GM23248 (cell line): ENCODE results near the gene PCSK5. TPM values are rescaled to one million over a fixed set of nuclear protein-coding genes. Genes with fewer than 3 reads are reported as not detected.

Experiments used
- DNase-seq: peaks from one replicate; pipeline ENCODE4 v3.0.0-alpha.2; 2015
- H2AFZ ChIP-seq: fragments of 200-600 bp; sonication (generic); 2 replicates; pipeline ENCODE4 v1.6.1; 2016; ENCODE audit warnings: antibody characterized with exemption
- H3F3A ChIP-seq: fragments of 200-600 bp; sonication (generic); 2 replicates; pipeline ENCODE4 v1.6.1; 2016; ENCODE audit warnings: mild to moderate bottlenecking, antibody characterized with exemption, mixed run types; ENCODE audit not compliant: insufficient read depth
- H3K27ac ChIP-seq: fragments of 200-600 bp; sonication (generic); 2 replicates; pipeline ENCODE4 v1.5.1; 2016; ENCODE audit warnings: mild to moderate bottlenecking
- H3K27me3 ChIP-seq: fragments of 200-600 bp; sonication (generic); replicated peaks from 2 replicates; pipeline ENCODE4 v1.6.1; 2016; ENCODE audit warnings: mild to moderate bottlenecking; ENCODE audit not compliant: insufficient read depth
- H3K36me3 ChIP-seq: fragments of 200-600 bp; sonication (generic); 2 replicates; pipeline ENCODE4 v1.6.1; 2016; ENCODE audit warnings: low read depth, mild to moderate bottlenecking
- H3K4me1 ChIP-seq: fragments of 200-600 bp; sonication (generic); 2 replicates; pipeline ENCODE4 v1.6.1; 2016; ENCODE audit warnings: mild to moderate bottlenecking; ENCODE audit not compliant: insufficient read depth
- H3K4me2 ChIP-seq: fragments of 200-600 bp; sonication (generic); one replicate; pipeline ENCODE4 v1.6.1; 2016; ENCODE audit warnings: mild to moderate bottlenecking; ENCODE audit not compliant: unreplicated experiment
- H3K4me3 ChIP-seq: fragments of 200-600 bp; sonication (generic); 2 replicates; pipeline ENCODE4 v1.5.1; 2016; ENCODE audit warnings: mild to moderate bottlenecking
- H3K79me2 ChIP-seq: fragments of 200-600 bp; sonication (generic); 2 replicates; pipeline ENCODE4 v1.6.1; 2016; ENCODE audit warnings: mild to moderate bottlenecking; ENCODE audit not compliant: insufficient read depth
- H3K9ac ChIP-seq: fragments of 200-600 bp; sonication (generic); 2 replicates; pipeline ENCODE4 v1.6.1; 2016; ENCODE audit warnings: mild to moderate bottlenecking
- H3K9me2 ChIP-seq: fragments of 200-600 bp; sonication (generic); 2 replicates; pipeline ENCODE4 v1.6.1; 2016; ENCODE audit warnings: mixed run types, mild to moderate bottlenecking, moderate library complexity; ENCODE audit not compliant: insufficient read depth
- H3K9me3 ChIP-seq: fragments of 200-600 bp; sonication (generic); one replicate; pipeline ENCODE4 v1.6.1; 2017; ENCODE audit warnings: low read depth
- H4K20me1 ChIP-seq: fragments of 200-600 bp; sonication (generic); 2 replicates; pipeline ENCODE4 v1.6.0; 2016; ENCODE audit not compliant: insufficient read depth
- EZH2 ChIP-seq: fragments of 200-600 bp; sonication (generic); IDR thresholded peaks from 2 replicates; pipeline ENCODE4 v1.6.1; 2018; ENCODE audit warnings: antibody characterized with exemption, mild to moderate bottlenecking; ENCODE audit not compliant: insufficient read depth, poor library complexity, severe bottlenecking
- EZH2phosphoT487 ChIP-seq: fragments of 200-600 bp; sonication (generic); IDR thresholded peaks from 2 replicates; pipeline ENCODE4 v1.6.1; 2018; ENCODE audit warnings: antibody characterized with exemption, moderate library complexity, mild to moderate bottlenecking, low read depth; ENCODE audit not compliant: insufficient read depth
- WGBS, 2 experiments: methylation state at CpG; one replicate each; pipeline ENCODE4 v1.1.6; 2015 to 2017; ENCODE audit warnings: low lambda C conversion rate in 2 of 2, low coverage in 1 of 2; ENCODE audit errors: missing lambda C conversion rate in 2 of 2; 5-methylcytosine and 5-hydroxymethylcytosine counted together
- in situ Hi-C: fragments of 300-500 bp; cut with MboI; formaldehyde crosslinking; loops from 2 replicates; pipeline ENCODE4 v1.15.0; 2020
- polyA plus RNA-seq: library from polyadenylated mRNA; unstranded; fragments of >200 nt; fragmentation: Nextera tagmentation; extraction: Ambion mirVana; gene quantifications from 2 replicates; pipeline ENCODE4 v1.2.1, GENCODE V29; 2016
- total RNA-seq: library from RNA; depleted of rRNA; stranded (reverse); fragments of >200 nt; shearing (Covaris generic); gene quantifications from 2 replicates; pipeline ENCODE4 v1.2.3, GENCODE V29; 2014

The PCSK5 gene
- total and polyA plus RNA-seq, 2 experiments from 2014 or later = 2.3 to 3.9 TPM

DNA sequence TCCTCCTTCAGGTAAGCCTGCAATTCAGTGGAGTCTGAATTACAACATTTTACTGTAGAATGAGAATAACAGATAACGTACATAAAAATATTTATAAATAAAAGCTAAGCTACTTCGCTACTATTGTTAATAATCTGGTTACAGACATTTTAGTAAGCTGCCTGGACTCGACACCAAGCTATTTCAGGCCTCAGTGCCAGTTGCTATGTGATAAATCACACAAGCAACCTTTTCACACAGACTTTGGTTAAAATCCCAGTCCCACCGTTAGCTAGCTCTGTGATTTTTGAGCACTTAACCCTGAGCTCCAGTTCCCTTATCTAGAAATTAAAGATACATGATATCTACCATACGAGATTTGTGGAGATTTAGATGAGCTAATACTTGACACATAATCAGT lies 403.8 kb downstream of the PCSK5 start:
- TF ChIP-seq EZH2 = no peak
- no peak for TF ChIP-seq EZH2phosphoT487
- Histone ChIP-seq H3K27ac (no peak overlapping the region), H3K9me3 (no peaks in the 10 kb centered on the region), H3K27me3 (no peaks in the 10 kb centered on the region; the same call in 1 of the 2 replicates), H3K9me2 (no peaks in the 10 kb centered on the region; the same call in 1 of the 2 replicates), H4K20me1 (no peaks in the 10 kb centered on the region), H2AFZ (no peak overlapping the region), H3K9ac (no peak overlapping the region), H3K36me3 (no peaks in the 10 kb centered on the region), H3K79me2 (no peaks in the 10 kb centered on the region), H3F3A (no peaks in the 10 kb centered on the region), H3K4me3 (no peak overlapping the region), H3K4me1 (no peaks in the 10 kb centered on the region), H3K4me2 (no peak overlapping the region)
- DNase-seq = no peak
- in situ Hi-C loops = no loop called here
- WGBS, 2 experiments = 53% methylated on average over 5 of the region's 5 CpGs

- 91 to 93% methylated on average over 11 of the region's 11 CpGs for WGBS, 2 experiments
- Histone ChIP-seq H3K9me2 (no peaks in the 10 kb centered on the region), H2AFZ (no peak overlapping the region), H3K27me3 (peaks cover 6% of the 10 kb centered on the region), H3K4me1 (no peaks in the 10 kb centered on the region), H3K27ac (no peak overlapping the region), H3K36me3 (no peaks in the 10 kb centered on the region), H4K20me1 (no peaks in the 10 kb centered on the region), H3K4me2 (no peak overlapping the region), H3K4me3 (no peak overlapping the region), H3K9ac (no peak overlapping the region), H3K9me3 (no peaks in the 10 kb centered on the region), H3K79me2 (no peaks in the 10 kb centered on the region), H3F3A (no peaks in the 10 kb centered on the region)
- TF ChIP-seq EZH2phosphoT487 (no peak), EZH2 (no peak)
- in situ Hi-C loops = no loop called here
- DNase-seq = no peak
These were observed 406.3 kb downstream of the PCSK5 start for GRCh38 chr9:76296561-76297310.

GRCh38 chr9:76297721-76298239 lies 407.3 kb downstream of the PCSK5 start:
- no peak overlapping the region for H3K27ac ChIP-seq
- peak overlapping the region; percentile 57 for H3K4me2 ChIP-seq
- no peaks in the 10 kb centered on the region for H3K36me3 ChIP-seq
- no peaks in the 10 kb centered on the region for H3K9me2 ChIP-seq
- no peaks in the 10 kb centered on the region for H3K4me1 ChIP-seq
- H3F3A ChIP-seq = no peaks in the 10 kb centered on the region
- no peaks in the 10 kb centered on the region for H4K20me1 ChIP-seq
- H3K27me3 ChIP-seq = peaks cover 6% of the 10 kb centered on the region; the same call in 1 of the 2 replicates
- H3K9ac ChIP-seq = no peak overlapping the region
- H2AFZ ChIP-seq = peak overlapping the region; percentile 61
- in situ Hi-C loops = no loop called here
- no peaks in the 10 kb centered on the region for H3K9me3 ChIP-seq
- peak overlapping the region; percentile 27 for H3K4me3 ChIP-seq
- no peak for TF ChIP-seq EZH2
- no peak for TF ChIP-seq EZH2phosphoT487
- peak; percentile 51 for DNase-seq
- no peaks in the 10 kb centered on the region for H3K79me2 ChIP-seq
- 9 to 11% methylated on average over 14 of the region's 14 CpGs for WGBS, 2 experiments

DNA sequence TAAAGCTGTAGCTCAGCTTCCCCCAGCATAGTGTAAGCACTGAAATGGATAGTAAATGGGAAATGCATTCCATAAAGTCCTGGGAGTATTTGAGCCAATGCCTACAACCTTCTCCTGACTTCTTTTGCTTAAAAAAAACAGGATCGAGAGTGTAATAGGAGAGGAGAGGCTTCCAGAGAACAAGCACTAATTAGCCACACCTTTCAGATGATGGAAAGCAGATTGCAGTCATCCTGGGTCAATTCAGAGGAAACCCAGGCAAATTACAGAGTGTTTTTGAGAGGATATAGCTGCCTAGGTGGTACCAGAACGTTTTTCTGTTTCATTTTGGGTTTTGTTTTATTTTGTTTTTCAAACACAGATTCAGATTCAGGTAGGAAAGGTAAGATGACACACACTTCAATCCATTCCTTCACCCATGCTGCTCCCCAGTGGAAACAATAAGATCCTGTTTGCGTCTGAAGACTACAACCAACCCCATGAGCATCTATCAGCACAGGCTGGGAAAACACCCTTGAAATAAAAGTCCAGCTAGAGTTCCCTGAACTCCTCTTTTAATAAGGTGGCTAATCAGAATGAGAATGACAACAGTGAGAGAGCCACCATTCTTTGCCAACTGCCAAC lies 408.2 kb downstream of the PCSK5 start:
- whole genome bisulfite sequencing, 2 experiments = 20 to 24% methylated on average over 3 of the region's 3 CpGs
- DNase-seq = no peak
- Histone ChIP-seq H3K79me2 (no peaks in the 10 kb centered on the region), H3F3A (no peaks in the 10 kb centered on the region), H3K4me2 (no peak overlapping the region), H2AFZ (no peak overlapping the region), H3K4me1 (no peaks in the 10 kb centered on the region), H3K27me3 (peaks cover 6% of the 10 kb centered on the region; the same call in 1 of the 2 replicates), H3K9me2 (no peaks in the 10 kb centered on the region), H3K36me3 (no peaks in the 10 kb centered on the region), H3K9me3 (no peaks in the 10 kb centered on the region), H3K27ac (no peak overlapping the region), H3K4me3 (no peak overlapping the region), H3K9ac (no peak overlapping the region), H4K20me1 (no peaks in the 10 kb centered on the region)
- TF ChIP-seq EZH2 (no peak), EZH2phosphoT487 (no peak)
- in situ Hi-C loops = no loop called here
